GM18870 (cell line): ENCODE results near the gene CXXC5.

ENCODE experiments used
- ATAC-seq: cut with Tn5 transposase; IDR thresholded peaks from one replicate; pipeline ENCODE4 v1.9.1; 2021; ENCODE audit warnings: moderate library complexity; ENCODE audit not compliant: unreplicated experiment

CXXC5 gene

DNA sequence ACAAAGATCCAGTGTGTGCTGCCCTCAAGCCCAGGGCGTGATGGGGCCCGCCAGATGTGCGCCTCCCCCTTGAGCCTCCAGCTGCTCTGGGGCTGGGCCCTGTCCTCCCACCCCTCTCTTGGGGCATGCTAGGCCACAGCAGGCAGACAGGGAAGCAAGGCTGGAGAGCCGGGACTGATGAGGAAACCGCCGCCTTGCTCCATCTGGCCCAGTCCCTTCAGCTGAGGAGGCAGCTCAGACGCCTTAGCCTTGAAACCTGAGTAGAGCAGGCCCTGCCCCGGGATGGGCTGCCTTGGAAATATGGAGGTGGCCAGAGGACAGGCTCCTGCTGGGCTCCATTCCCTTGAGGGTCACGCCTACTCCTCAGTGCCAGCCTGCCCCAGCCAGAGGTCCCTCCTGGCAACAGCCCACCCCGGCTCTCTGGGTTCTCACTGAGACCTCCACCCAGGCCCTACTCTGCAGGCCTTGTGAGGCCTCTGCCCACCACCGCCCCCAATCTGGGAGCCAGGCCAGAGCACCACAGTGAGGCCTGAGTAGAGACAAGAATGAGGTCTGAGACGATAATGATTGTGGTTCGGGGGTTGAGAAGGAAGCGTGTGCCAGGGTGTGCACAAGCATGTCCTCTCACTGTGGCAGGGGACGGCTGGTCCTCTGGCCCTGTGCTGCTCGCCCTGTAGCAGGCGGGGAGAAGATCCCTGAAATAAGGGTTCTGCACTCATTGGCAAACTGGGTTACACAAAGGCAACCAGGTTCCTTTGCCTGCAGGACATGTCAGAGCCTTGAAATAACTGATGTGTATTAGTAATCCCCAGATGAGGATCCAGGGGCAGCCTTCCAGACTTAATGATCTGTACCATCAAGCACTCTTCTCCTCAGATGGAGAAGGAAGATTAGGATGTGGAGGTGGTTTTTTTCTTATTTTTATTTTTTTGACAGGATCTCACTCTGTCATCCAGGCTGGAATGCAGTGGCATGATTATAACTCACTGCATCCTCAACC lies 30.9 kb downstream of the CXXC5 start:
- ATAC-seq, result no peak

DNA sequence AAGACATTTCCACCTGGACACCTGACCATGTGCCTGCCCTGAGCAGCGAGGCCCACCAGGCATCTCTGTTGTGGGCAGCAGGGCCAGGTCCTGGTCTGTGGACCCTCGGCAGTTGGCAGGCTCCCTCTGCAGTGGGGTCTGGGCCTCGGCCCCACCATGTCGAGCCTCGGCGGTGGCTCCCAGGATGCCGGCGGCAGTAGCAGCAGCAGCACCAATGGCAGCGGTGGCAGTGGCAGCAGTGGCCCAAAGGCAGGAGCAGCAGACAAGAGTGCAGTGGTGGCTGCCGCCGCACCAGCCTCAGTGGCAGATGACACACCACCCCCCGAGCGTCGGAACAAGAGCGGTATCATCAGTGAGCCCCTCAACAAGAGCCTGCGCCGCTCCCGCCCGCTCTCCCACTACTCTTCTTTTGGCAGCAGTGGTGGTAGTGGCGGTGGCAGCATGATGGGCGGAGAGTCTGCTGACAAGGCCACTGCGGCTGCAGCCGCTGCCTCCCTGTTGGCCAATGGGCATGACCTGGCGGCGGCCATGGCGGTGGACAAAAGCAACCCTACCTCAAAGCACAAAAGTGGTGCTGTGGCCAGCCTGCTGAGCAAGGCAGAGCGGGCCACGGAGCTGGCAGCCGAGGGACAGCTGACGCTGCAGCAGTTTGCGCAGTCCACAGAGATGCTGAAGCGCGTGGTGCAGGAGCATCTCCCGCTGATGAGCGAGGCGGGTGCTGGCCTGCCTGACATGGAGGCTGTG lies 32.4 kb downstream of the CXXC5 start:
- no peak for ATAC-seq

DNA sequence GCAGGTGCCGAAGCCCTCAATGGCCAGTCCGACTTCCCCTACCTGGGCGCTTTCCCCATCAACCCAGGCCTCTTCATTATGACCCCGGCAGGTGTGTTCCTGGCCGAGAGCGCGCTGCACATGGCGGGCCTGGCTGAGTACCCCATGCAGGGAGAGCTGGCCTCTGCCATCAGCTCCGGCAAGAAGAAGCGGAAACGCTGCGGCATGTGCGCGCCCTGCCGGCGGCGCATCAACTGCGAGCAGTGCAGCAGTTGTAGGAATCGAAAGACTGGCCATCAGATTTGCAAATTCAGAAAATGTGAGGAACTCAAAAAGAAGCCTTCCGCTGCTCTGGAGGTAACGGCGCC lies 32.9 kb downstream of the CXXC5 start:
- ATAC-seq, result no peak

DNA sequence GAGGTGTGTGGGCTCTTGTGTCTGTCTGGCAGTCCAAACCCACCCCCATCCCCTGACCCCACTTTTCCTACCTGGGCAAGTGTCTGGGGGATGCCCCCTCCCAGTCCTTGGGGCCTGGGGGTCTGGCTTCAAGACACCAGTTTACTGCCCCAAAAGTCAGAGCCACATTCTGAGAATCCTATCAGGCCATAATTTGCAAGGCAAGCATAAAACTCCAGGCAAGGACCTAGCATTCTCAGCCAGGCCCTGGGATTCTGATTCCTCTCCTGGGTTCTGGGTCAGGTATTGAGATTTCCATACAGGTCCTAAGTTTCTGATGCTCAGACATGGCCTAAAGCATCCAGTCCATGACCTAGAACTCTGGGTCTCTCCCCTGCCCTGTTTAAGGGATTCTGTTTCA lies 33.3 kb downstream of the CXXC5 start:
- ATAC-seq, result no peak

DNA sequence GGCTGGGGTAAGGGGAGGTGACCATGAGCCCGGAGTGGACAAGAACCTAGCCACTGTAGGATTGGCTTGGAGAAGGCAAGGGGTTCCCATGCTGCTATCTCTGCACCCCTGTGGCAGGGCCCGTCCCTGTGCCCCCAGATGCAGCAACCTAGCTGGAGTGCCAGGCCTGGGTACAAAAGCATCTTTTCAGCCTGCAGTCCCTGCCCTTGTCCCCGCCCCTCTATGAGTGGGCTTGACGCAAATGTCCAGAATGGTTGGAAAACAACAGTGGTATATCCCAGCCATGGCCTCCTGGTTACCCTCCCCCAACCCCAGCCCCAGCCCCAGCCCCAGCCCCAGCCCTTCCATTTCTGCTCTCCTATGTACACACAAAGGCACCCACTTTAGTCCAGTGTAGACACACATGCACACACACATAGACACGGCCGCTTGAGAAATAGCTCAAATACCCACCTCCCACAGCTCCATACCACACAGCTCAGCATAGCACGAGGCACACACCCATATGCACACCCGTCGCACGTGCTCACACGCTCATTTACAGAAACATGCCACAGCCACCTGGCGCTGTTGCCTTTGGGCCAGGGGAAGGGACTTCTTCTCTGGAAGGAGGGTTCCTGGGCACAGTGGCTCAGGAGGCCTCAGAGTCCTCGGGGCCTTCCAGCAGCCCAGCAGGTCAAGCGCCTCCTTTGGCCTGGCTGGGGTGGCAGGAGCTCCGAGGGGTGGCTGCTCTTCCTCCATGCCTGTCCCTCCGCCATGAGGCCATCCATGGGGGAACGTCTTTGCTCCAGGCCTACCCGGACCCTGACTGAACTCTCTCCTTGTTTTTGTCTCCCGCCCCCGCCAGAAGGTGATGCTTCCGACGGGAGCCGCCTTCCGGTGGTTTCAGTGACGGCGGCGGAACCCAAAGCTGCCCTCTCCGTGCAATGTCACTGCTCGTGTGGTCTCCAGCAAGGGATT lies 34.1 kb downstream of the CXXC5 start:
- no peak for ATAC-seq

DNA sequence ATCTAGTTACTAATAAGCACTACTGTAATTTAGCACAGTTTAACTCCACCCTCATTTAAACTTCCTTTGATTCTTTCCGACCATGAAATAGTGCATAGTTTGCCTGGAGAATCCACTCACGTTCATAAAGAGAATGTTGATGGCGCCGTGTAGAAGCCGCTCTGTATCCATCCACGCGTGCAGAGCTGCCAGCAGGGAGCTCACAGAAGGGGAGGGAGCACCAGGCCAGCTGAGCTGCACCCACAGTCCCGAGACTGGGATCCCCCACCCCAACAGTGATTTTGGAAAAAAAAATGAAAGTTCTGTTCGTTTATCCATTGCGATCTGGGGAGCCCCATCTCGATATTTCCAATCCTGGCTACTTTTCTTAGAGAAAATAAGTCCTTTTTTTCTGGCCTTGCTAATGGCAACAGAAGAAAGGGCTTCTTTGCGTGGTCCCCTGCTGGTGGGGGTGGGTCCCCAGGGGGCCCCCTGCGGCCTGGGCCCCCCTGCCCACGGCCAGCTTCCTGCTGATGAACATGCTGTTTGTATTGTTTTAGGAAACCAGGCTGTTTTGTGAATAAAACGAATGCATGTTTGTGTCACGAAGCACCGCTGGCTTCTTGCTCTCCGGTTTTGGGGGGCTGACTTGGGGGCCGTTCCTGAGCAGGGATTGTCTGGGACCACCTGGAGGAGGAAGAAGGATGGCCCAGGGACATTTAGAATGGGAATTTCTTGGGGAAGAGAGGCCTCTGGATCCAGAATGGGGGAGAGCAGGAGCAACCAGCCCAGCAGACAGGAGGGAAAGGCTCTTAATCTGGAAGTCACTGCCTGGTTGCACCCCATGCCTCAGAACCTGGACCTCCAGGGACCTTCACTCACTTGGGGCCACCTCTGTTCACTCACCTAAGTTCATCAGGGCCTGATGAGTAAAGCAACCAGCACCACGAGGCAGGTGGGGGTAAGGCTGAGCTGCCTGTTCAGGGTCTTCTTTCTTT lies 35.4 kb downstream of the CXXC5 start:
- ATAC-seq, result no peak

DNA sequence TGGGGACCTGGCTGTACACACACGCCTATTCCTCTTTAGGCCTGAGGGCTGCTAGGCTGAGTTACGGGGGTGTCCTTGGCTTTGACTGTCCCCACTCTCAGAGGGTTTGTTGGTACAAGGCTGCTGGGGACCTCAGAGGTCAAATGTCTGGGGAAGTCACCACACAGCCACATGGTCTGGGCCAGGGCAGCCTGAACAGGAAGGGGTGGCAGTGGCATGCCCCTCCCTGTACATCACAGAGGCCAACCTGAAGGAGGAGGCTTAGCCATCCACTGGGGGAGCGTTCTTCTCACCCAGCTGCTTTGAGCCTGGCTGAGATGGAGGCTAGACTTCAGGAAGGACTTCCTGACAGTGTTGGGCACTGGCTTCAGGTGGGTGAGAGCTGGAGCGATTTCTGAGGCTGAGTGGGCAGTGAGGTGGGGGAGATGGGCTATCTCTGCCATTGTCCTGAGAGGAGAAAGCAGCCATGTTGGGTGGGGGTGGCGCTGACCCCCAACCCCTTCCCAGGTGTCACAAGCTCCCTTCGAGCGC lies 36.3 kb downstream of the CXXC5 start:
- no peak for ATAC-seq

DNA sequence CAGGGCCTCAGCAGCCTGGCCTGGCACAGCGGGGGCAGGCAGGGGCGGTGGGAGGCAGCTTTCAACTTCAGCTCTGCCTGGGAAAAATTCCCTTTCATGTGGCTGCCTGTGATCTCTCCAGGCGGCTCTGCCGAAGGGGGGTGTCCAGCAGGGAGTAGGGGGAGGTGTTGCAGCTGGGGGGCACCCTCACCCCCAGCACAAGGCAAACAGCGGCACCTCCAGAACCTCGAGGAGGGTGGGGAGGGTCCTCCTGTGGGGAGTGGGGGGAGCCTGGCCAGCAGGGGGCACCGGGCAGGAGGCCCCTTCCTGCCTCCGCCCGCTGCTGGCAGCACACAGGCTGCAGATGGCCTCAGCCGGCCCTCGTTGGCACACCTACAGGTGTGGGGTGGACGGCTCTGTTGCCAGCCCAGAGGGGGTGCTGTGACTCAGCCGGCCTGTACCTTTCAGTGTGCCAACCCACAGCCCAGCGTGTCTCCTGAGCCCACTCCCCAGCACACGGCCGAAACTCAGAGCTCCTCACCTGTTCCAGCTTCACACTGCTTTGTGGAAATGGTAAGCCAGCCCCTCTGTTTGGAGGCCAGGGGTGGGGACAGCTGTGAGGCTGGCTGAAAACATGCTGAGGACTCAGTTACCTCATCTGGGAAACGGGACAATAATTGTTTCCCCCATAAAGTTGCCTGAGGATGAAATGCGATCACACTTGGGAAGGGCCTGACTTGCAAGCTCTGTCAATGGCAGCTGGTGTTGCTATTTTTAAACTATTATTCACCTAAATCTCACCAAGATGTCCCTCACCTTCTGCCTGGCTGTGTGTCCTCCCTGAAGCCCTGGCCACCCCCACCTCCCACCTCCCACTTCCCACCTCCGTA lies 37.0 kb downstream of the CXXC5 start:
- no peak for ATAC-seq

DNA sequence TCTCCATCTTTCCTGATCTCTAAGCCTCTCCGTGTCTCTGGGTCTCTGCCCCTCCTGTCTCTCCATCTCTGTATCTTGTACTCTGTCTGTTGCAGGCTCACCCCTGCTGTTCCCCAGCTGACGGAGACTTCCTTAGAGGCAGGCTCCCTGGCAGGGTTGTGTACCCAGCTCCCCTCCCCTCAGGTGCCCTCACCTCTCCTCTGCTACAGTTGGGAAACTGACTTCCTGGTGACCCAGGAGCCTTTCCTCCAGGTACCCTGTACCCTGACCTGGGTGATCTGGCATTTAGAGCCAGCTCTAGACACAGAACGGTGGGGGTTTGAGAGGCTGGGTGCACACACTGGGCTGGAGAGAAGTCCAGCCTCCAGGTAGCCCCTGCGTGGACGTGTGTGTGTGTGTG lies 37.7 kb downstream of the CXXC5 start:
- no peak for ATAC-seq

DNA sequence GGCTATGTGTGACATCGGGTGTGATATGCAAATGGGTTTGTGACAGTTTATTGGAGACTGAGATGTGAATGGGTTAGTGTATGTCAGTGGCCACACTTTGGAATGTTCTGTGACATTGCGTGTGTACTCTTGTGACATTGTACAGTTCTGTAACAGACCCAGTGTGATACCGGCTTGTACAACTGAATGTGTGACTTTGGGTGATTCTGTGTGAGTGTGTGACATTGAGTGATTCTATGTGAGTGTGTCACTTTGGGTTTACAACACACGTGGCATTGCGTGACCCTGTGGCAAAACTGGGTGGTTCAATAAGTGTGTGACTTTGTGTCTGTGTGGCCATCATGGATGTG lies 38.2 kb downstream of the CXXC5 start:
- ATAC-seq, result no peak

DNA sequence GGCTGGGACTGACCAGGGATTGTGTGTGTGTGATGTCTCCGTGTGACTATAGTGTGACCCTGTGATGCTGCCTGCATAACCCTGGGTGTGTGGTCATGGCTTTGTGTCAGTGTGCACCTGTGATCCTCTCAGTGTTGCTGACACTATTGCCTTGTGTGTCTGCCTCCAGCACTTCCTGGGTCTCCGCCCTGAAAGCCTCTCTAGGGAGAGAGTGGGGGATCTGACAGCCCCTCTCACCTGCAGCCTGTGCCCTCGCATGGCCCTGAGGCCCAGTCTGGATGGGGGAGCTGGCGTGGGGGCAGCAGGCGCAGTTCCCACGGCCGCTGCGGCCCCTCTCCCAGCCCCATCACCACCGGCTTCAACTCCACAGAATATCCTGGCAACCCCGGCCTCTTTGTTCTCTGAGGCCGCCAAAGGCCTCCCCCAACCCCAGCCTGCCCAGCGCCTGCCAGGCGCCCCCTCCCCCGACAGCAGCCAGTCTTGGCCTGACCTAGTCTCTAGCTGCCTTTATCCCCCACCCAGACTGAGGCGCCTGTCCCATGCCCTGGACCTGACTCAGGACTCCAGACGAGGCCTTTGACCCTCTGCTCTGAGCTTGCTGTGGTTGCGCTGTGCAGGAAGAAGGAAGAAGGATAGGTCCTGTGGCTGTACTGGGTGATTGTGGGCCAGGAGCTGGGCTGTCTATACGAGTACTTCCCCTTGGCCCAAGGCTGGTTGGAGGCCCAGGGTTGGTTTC lies 38.7 kb downstream of the CXXC5 start:
- no peak for ATAC-seq

DNA sequence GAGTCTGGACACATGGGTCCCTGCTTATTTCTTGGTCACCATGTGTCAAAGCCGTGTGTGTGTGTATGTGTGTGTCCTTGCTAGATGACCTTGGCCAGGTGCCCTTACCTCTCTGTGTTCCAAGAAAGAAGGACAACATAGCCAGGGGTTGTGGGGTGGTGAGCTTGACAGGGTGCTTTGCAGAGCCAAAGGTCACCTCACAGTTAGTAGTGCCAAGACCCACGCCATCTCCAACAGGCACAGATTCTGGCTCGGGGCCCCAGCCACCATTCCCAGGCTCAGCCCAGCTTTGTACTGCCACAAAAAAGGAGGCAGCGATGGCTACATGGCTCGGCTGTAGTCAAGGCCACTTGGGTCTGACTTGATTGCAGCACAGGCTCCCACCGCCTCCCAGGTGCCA lies 39.5 kb downstream of the CXXC5 start:
- ATAC-seq, result no peak

DNA sequence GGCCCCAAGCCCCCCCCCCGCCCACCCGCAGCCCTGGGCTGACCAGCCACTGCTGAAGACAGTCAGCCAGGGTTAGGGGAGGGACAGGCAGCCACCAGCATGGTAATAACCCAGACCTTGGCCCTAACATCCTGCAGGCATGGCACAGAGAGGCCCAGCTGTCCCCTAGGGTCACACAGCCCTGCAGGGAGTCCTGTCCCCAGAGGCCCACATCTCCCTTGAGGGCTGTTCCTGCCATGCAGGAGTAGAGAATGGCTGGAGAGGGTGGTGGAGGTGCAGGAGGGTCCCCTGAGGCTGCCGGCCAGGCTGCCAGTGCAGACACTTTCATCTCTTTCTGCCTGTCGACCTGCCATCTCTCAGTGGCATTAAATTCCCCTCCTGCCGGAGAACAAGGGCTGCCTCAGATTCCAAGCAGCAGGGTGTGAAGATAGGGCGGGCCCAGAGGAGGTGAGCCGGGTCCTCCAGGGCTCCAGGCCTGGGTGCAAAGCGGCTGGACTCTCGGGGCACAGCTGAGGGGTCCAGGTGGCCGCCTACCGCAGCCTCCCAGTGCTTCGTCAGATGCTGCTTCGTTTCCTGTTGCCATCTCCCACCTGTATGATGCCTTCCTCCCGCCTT lies 40.0 kb downstream of the CXXC5 start:
- ATAC-seq, result no peak

DNA sequence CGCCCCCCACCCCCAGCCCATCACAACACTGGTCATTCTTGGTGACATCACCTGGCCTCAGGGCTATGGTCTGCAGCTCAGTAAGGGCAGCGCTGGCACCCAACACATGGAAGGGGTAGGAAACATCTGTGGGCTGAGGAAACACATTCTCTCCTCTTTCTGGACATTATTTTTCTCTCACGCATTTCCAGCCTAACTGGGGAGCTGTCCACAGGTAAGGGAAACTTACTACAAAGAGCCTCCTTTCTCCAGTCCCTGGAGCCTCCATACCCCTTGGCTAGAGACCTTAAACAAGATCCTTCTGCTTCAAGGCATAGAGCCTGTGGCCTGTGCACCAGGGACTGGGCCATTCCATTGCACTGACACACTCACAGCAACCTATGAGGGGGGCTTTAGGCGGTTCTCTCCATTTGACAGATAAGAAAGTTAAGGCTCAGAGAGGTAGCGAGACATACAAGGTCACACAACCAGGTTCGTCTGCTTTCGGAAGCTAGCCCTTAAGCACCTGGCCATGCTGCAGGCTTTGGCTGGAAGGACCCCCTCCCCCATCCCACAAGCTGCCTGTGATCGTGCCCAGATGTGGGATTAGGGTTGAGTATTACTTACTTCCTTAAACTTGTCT lies 40.7 kb downstream of the CXXC5 start:
- ATAC-seq, result no peak

DNA sequence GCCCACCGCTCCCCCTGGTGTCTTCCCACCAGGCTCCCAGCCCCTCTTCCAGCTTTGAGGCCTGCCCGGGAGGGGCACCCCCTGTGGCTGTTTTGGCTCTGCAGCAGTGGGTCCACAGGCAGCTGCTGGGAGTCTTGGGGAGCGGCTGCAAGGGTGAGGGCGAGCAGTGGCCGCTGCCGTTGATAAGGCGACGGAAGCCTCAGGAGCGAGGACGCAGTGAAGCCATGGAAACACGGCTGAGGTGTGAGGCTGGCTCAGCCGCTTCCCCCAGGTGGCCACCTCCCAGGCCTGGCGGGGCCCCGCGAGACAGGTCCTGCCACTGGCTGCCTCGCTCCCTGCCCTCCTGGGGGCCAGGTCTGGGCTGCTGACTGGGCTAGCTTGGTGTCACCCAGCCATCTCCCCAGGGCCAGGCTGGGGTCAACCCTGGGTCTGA lies 41.5 kb downstream of the CXXC5 start:
- ATAC-seq, result no peak

DNA sequence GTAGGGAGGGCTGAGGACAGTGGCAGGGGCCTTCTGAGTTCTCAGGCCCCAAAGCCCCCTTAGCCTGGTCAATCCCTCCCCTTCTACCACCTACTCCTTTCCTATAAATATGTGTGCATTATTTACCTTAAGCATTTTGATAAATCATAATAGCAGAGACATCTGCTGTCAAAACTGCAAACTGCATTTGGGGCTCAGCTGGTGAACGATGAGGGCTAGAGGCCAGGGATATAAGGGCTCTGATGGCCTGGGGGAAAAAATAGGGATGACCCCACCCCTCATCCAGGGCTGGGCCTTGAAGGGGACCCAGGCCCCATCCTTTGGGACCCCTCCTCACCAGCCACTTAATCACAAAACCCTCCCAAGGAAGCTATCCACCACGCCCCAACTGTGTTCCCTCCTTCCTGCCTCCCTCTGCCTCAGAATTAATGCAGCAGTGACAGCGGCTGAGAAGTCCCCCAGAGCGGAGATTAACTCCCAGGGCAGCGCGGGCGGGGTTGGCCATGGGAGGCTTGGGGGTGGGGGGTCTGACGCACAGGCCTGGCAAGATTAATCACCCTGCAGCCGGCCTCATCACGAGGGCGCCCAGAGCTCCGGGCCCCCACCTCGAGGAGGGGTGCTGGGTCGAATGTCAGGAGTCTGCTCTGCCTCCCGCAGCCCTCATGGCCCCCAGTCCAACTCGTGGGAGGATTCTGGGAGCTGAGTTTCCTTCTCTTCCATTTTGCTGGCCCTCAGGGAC lies 42.1 kb downstream of the CXXC5 start:
- ATAC-seq, result no peak
